ENCODE results near the gene NDN. TPM values are rescaled to one million over a fixed set of nuclear protein-coding genes. Genes with fewer than 3 reads are reported as not detected.

Gene NDN
- total and polyA plus RNA-seq, 2 of the 8 experiments (the other 6 are each of a cell fraction or from before 2014, with no cell fraction given) = 29.4 to 39.3 TPM

DNA sequence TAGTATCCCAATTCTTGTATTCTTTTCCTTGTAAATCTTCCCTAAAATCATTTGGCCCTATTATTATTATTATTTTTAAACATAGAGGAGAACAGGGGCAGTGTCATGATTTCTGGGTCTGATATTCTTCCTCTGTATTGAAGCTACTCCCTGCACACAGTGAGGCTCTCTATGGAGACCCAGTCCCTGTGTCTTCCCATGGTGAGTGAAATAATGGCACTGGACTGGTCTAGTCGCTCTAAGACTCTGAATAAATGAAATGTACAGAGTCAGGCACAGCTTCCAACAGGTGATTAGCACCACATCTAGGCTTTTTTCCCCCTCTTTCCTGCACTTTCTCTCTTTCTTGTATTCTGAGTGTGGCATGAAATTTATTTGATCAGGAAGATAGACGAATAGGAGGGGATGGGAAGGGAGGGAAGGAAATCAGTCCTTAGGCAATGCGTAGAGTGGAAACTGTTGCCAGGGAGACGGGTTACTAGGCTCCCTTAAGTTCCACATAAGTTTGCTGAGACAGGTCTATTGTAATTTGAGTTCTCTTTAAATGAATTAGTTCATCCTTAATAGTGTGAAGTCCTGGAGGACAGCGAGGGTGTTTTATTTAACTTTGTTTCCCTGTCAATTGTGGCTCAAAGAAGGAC, 49.0 kb upstream of the NDN start:
- H3K14ac ChIP-seq (ENCODE audit: insufficient read length) = no peak overlapping the region
- no peak overlapping the region for H2BK120ac ChIP-seq (replicated peaks; ENCODE audit: low read depth, low read length)
- H3K4ac ChIP-seq (replicated peaks; ENCODE audit: insufficient read length, low read depth, low read length) = no peak overlapping the region
- H2AFZ ChIP-seq (ENCODE audit: low read length) = no peak overlapping the region
- FAIRE-seq (no peak), DNase-seq (ENCODE audit: low read depth in 1 of 2, low spot score in 2 of 2) (no peak)
- 73% methylated on average over 5 of the region's 5 CpGs; no CpG with 5 or more reads in 1 of the 2 experiments for WGBS, 2 experiments (ENCODE audit: extremely low coverage in 1 of 2, insufficient coverage in 1 of 2, insufficient read length in 1 of 2, insufficient replicate concordance in 2 of 2, low coverage in 1 of 2, low lambda C conversion rate in 2 of 2, missing lambda C conversion rate in 1 of 2)
- no peak overlapping the region for H2BK12ac ChIP-seq (ENCODE audit: low read depth, low read length)
- no peaks in the 10 kb centered on the region for H3K36me3 ChIP-seq (ENCODE audit: control insufficient read depth in 2 of 4, insufficient read depth in 4 of 4, low read length in 3 of 4)
- H3K4me3 ChIP-seq (ENCODE audit: extremely low read depth in 1 of 4, insufficient read depth in 2 of 4, low read depth in 3 of 4, low read length in 4 of 4) = no peak overlapping the region
- no peaks in the 10 kb centered on the region for H3K79me1 ChIP-seq (ENCODE audit: low read depth, low read length)
- no peaks in the 10 kb centered on the region for H3K79me2 ChIP-seq (ENCODE audit: control insufficient read depth in 1 of 2, insufficient read depth in 2 of 2, low read length in 2 of 2)
- no peak overlapping the region for H2BK20ac ChIP-seq (ENCODE audit: low read length)
- no peak overlapping the region for H3K9ac ChIP-seq (replicated peaks in 1 of 4; ENCODE audit: extremely low read depth in 1 of 4, low read depth in 3 of 4, low read length in 3 of 4)
- no peak overlapping the region for H4K8ac ChIP-seq (ENCODE audit: extremely low read depth, insufficient read depth, low read length)
- no peaks in the 10 kb centered on the region for H3K23me2 ChIP-seq (ENCODE audit: low read depth, low read length)
- no peak overlapping the region for H3K18ac ChIP-seq (ENCODE audit: extremely low read depth, low read length)
- no peak overlapping the region for H3K23ac ChIP-seq (ENCODE audit: insufficient read length)
- H4K20me1 ChIP-seq (replicated peaks in 1 of 2; ENCODE audit: control insufficient read depth in 1 of 2, insufficient read depth in 2 of 2, low read length in 2 of 2) = no peaks in the 10 kb centered on the region
- no peak overlapping the region for H2BK15ac ChIP-seq (ENCODE audit: low read length)
- H3K27ac ChIP-seq (ENCODE audit: low read depth, low read length) = no peak overlapping the region
- POLR2A ChIA-PET (ENCODE audit: partially characterized antibody) = no interaction called here
- CTCF ChIA-PET (ENCODE audit: partially characterized antibody) = no interaction called here
- no peak overlapping the region for H2BK5ac ChIP-seq (ENCODE audit: low read depth, low read length)
- H3K56ac ChIP-seq (replicated peaks; ENCODE audit: insufficient read length, low read depth, low read length) = no peak overlapping the region
- no peaks in the 10 kb centered on the region for H3K4me1 ChIP-seq (replicated peaks in 1 of 4; ENCODE audit: control insufficient read depth in 3 of 4, insufficient read depth in 4 of 4, low read length in 3 of 4)
- H2AK5ac ChIP-seq (ENCODE audit: low read depth, low read length) = no peak overlapping the region
- peaks cover 5 to 34% of the 10 kb centered on the region in 2 experiments for H3K9me3 ChIP-seq (ENCODE audit: insufficient read depth in 2 of 2, low read depth in 1 of 2, low read length in 1 of 2)
- no peaks in the 10 kb centered on the region for H3K27me3 ChIP-seq (replicated peaks in 1 of 4; ENCODE audit: control insufficient read depth in 3 of 4, extremely low read depth in 1 of 4, insufficient read depth in 3 of 4, low read length in 3 of 4)
- TF ChIP-seq, protein P1, sequence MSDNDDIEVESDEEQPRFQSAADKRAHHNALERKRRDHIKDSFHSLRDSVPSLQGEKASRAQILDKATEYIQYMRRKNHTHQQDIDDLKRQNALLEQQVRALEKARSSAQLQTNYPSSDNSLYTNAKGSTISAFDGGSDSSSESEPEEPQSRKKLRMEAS (IDR thresholded peaks at IDR 0.05) = no peak
- TF ChIP-seq CTBP2 (IDR thresholded peaks at IDR 0.05; ENCODE audit: borderline replicate concordance, insufficient read depth, insufficient read length, low read length) (no peak), NANOG (IDR thresholded peaks at IDR 0.05; ENCODE audit: insufficient read depth, low read depth, low read length, poor library complexity, severe bottlenecking) (no peak), HDAC6 (IDR thresholded peaks at IDR 0.05; ENCODE audit: low read depth, low read length) (no peak), CEBPB (IDR thresholded peaks at IDR 0.05; ENCODE audit: low read depth, low read length) (no peak), EGR1 (IDR thresholded peaks at IDR 0.05; ENCODE audit: borderline replicate concordance, low read depth, low read length) (no peak), RFX5 (IDR thresholded peaks at IDR 0.05; ENCODE audit: borderline replicate concordance, low read depth, low read length) (no peak), SP4 (IDR thresholded peaks at IDR 0.05; ENCODE audit: low read length) (no peak), CREB1 (IDR thresholded peaks at IDR 0.05) (no peak), HDAC2 (IDR thresholded peaks at IDR 0.05; ENCODE audit: borderline replicate concordance in 1 of 2, low read depth in 2 of 2, low read length in 2 of 2) (no peak), TEAD4 (IDR thresholded peaks at IDR 0.05; ENCODE audit: low read depth, low read length) (no peak), FOSL1 (IDR thresholded peaks at IDR 0.05; ENCODE audit: insufficient read depth, low read depth, low read length) (no peak)
- TF ChIP-seq, protein P2, sequence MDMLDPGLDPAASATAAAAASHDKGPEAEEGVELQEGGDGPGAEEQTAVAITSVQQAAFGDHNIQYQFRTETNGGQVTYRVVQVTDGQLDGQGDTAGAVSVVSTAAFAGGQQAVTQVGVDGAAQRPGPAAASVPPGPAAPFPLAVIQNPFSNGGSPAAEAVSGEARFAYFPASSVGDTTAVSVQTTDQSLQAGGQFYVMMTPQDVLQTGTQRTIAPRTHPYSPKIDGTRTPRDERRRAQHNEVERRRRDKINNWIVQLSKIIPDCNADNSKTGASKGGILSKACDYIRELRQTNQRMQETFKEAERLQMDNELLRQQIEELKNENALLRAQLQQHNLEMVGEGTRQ (IDR thresholded peaks at IDR 0.05; ENCODE audit: low read length) = no peak
- no peak overlapping the region for H4K5ac ChIP-seq (ENCODE audit: insufficient read length, low read depth, low read length)
- no peak overlapping the region for H4K91ac ChIP-seq (replicated peaks; ENCODE audit: insufficient read length, low read length)
- no peak overlapping the region for H3K4me2 ChIP-seq (ENCODE audit: insufficient read depth in 1 of 2, low read depth in 2 of 2, low read length in 2 of 2)

Measured in H1 (cell line).